Fibroblast of the aortic adventitia (primary cell): Measurements from ENCODE around the gene HOXC11. TPM values are rescaled to one million over a fixed set of nuclear protein-coding genes. Genes with fewer than 3 reads are reported as not detected.
A peak's percentile ranks its signal among the peaks of the same experiment; 100 is the strongest.

Experiments used
- DNase-seq: peaks from one replicate; pipeline ENCODE4 v3.0.0-alpha.2; 2010; ENCODE audit warnings: low read depth
- H3K4me3 ChIP-seq: 2 replicates; pipeline ENCODE4 v1.5.1; 2011; ENCODE audit warnings: low read depth, mild to moderate bottlenecking, control low read depth, low read length, moderate library complexity
- CTCF ChIP-seq: IDR thresholded peaks from 2 replicates; pipeline ENCODE4 v1.5.1; 2011; ENCODE audit warnings: mild to moderate bottlenecking, low read length, control low read depth, inconsistent platforms; ENCODE audit not compliant: insufficient read depth
- total RNA-seq: library from RNA; depleted of rRNA; stranded (reverse); fragments of >200 nt; gene quantifications from 2 replicates; pipeline ENCODE4 v1.2.3, GENCODE V29; 2012; ENCODE audit warnings: low replicate concordance

The HOXC11 gene
- total RNA-seq, 1 donor = not detected

GRCh38 chr12:53988541-53989226 is 15.8 kb downstream of the HOXC11 start:
- H3K4me3 ChIP-seq = no peak overlapping the region
- DNase-seq = no peak
- no peak for TF ChIP-seq CTCF

- peak; percentile 62 for DNase-seq
- TF ChIP-seq CTCF = peak; percentile 64
- H3K4me3 ChIP-seq = peak overlapping the region; percentile 11
These were observed 16.5 kb downstream of the HOXC11 start for GRCh38 chr12:53989227-53990113.

- no peak for DNase-seq
- H3K4me3 ChIP-seq = no peak overlapping the region
These were observed 17.6 kb downstream of the HOXC11 start for GRCh38 chr12:53990311-53991076.

GRCh38 chr12:53991077-53991460 is 18.1 kb downstream of the HOXC11 start:
- H3K4me3 ChIP-seq = no peak overlapping the region
- TF ChIP-seq CTCF = no peak
- DNase-seq = peak; percentile 30

More at GRCh38 chr12:53990311-53991076, 17.6 kb downstream of the HOXC11 start:
- TF ChIP-seq CTCF = no peak

- no peak overlapping the region for H3K4me3 ChIP-seq
- no peak for DNase-seq
- TF ChIP-seq CTCF = no peak
These were observed 19.5 kb downstream of the HOXC11 start for GRCh38 chr12:53992377-53992889.
